Suppressor macrophage treated with lipopolysaccharide for 1 hour (primary cell): Measurements from ENCODE around the gene NRBP1.

Experiments
- DNase-seq, 3 donors: peaks; one replicate each; pipeline ENCODE4 v3.0.0-alpha.2; 2020 to 2022

NRBP1 gene

DNA sequence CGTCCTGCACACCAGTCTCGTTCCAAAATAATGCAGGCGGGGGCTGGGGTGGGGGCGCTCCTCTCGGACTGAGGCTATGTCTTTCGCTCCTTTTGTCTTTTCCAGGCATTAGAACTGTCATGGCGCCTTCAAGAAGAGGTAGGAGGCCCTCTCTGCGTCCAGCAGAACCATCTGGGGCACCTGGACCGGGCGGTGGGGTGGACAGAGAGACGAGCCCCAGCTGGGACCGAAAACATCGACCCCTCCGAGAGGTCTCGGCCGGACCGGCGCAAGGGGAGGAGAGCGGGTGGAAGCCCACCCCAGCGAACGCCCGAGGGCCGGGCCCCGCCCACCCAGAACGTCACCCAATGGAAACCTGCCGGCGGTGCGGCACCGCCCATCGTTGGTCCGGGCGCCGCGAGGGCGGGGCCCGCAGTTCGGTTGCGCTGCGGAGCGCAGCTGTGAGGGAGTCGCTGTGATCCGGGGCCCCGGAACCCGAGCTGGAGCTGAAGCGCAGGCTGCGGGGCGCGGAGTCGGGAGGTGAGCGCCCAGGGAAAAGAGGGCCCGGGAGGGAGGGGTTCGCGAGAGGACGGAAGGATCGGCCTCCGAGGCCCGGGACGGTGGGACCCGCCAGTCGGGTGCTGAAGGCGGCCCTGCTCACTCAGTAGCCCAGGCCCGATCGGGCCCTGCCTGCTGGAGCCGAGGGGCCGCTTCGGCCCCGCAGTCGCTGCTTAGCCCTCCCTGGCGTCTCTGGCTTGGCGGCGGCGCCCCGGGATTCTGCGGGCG lies at the start of gene NRBP1:
TSS of gene NRBP1 (plus strand) at position 419 of the 765 bp plus-strand sequence. CDS start 4,643 bp downstream, outside the sequence.
- peak; percentile 92 to 99 (median 97) for DNase-seq

GRCh38 chr2:27378809-27379290 lies 49.6 kb upstream of the NRBP1 start:
- DNase-seq = no peak

GRCh38 chr2:27379383-27379835 lies 49.0 kb upstream of the NRBP1 start:
- no peak for DNase-seq

- peak in 2 of 3 donors; percentile 31 to 73 for DNase-seq
Measured at GRCh38 chr2:27379836-27380625, 48.4 kb upstream of the NRBP1 start.

- DNase-seq = peak; percentile 96 to 98 (median 98)
Measured at GRCh38 chr2:27380626-27381545, 47.5 kb upstream of the NRBP1 start, which contains the start of gene ZNF513. Gene ZNF513, minus strand, starts transcription at chr2:27380734. Its CDS starts 208 bp downstream, at chr2:27380526.

DNA sequence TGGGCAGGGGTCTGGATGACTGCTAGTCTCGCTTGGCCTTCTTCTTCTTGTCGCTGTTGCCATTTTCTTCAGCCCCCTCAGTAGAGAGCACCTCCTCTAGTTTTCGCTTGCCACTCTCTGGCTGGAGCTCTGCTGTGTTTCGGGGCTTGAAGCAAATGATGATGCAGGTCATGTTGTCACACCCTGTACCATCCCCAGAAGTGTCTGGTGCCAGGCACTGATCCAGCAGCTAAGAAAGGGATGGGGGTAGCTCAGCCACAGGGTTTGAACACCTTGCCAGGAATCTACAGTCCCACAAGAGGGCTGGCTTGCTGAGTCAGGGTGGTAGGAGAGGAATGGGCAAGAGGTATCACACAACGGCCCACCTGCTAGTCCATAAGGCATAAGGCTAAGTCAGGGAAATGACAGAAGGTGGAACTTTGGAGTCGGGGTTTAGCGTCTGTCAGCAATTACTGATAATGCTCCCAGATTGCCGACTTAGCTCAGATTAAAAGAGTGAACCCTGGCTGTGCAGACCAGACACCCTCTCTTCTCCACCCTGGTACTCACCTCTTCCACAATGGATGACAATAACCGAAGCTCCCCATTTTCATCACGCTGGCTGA lies 46.8 kb upstream of the NRBP1 start:
- DNase-seq = no peak

DNA sequence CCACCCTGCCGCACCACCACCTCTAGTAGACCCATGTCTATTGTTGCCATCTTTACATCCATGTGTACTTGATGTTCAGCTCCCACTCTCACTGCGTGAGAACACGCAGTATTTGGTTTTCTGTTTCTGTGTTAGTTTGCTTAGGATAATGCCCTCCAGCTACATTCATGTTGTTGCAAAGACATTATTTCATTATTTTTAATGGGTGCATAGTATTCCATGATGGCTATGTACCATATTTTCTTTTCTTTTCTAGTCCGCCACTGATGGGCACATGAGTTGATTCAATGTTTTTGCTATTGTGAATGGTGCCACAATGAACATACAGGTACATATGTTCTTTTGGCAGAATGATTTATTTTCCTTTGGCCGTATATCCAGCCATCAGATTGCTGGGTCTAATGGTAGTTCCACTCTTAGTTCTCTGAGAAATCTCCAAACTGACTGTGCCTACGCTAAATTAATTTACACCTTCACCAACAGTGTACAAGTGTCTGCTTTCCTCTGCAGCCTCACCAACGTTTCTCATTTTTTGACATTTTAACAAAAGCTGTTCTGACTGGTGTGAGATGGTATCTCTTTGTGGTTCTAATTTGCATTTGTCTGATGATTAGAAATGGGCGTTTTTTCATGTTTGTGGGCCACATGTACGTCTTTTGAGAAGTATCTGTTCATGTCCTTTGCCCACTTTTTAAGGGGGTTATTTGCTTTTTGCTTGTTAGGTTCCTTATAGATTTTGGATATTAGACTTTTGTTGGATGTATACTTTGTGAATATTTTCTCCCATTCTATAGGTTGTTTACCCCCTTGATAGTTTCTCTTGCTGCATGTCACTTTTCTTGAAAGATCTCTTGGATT lies 37.4 kb upstream of the NRBP1 start:
- DNase-seq = no peak

DNA sequence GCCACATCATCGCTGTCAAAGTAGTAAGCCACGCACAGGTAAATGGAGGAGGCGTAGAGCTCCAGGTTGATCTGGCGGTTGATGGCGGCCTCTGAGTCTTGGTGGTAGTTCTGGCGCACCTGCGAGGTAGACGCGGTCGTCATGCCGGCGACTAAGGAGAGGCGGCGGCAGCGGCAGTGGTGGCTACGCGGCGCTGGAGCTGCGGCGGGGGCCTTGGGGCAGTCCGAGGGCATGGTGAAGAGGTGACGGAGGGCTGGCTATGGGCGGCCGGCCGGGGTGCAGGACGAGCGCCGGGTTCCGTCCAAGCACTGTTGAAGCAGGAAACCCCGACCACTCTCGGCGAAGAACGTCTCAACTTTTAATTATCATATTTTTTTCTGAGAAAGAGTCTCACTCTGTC lies 35.2 kb upstream of the NRBP1 start:
- DNase-seq = no peak

DNA sequence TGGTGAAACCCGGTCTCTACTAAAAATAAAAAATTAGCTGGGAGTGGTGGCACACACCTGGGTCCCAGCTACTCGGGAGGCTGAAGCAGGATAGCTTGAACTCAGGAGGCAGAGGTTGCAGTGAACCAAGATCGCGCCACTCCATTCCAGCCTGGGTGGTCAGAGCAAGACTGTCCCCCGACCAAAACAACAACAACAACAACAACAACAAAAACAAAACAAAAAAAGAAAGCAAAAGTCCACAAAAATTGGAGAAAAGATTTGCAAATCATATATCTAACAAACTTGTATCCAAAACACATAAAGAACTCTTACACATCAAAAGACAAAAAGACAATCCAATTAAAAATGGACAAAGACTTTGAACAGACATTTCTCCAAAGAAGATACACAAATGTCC lies 29.5 kb upstream of the NRBP1 start:
- no peak for DNase-seq

- DNase-seq = no peak
Measured at GRCh38 chr2:27400348-27401135, 27.9 kb upstream of the NRBP1 start.

DNA sequence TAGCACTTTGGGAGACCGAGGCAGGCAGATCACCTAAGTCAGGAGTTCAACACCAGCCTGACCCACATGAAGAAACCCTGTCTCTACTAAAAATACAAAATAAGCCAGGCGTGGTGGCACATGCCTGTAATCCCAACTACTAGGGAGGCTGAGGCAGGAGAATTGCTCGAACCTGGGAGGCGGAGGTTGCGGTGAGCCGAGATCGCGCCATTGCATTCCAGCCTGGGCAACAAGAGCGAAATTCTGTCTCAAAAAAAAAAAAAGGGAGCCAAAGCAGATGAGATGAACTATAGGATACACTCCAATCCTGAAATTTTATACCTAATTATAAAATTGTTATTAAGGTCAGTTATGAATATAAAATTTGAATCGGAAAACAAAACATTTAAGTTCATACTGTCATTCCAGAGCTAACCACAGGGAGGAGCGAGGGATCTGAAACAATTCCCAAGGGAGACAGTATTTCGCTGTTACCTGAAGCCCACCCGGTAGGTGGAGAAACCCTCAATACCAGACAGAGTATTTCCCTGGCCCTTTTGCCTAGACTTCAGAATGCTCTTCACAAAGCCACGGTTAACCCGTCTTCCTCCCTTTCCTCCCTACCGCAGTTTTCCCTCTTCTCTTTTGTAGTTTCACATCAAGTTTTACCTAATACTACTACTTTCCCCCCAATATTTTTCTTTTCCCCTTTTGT lies 20.5 kb upstream of the NRBP1 start:
- peak; percentile 24 to 38 (median 29) for DNase-seq

DNA sequence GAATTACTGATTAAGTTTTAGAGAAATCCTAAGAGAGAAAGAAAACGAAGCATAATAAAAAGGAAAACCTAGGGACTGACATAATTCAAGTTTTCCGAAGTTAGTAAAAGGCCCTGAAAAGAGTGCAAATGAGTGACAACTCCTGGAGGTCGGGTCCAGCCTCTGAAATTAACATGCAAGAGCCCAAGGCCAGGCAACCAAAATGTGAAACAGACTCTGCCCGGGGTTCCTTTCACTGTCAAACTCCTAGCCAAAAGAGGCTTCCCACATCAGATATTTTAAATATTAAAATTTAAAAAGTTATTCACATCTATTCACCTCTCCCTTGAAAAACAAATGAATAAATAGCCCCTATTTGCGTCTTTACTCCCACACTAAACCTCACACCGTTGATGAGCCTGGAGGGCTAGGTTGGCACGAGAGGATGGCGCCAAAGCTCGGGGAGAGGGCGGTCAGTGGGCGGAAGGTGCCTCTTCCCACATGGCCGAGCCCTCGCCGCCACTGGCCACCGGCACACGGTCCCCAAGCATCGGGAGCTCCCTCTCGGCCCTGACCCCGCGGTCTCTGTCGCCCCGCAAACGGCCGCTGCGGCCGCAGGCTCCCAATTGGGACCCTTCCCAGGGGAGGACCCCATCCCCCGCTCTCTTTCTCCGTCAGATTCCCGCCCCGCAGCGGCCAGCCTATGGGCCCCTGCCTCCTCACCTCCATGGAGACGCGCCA lies 19.7 kb upstream of the NRBP1 start:
- peak; percentile 18 to 52 (median 36) for DNase-seq

DNA sequence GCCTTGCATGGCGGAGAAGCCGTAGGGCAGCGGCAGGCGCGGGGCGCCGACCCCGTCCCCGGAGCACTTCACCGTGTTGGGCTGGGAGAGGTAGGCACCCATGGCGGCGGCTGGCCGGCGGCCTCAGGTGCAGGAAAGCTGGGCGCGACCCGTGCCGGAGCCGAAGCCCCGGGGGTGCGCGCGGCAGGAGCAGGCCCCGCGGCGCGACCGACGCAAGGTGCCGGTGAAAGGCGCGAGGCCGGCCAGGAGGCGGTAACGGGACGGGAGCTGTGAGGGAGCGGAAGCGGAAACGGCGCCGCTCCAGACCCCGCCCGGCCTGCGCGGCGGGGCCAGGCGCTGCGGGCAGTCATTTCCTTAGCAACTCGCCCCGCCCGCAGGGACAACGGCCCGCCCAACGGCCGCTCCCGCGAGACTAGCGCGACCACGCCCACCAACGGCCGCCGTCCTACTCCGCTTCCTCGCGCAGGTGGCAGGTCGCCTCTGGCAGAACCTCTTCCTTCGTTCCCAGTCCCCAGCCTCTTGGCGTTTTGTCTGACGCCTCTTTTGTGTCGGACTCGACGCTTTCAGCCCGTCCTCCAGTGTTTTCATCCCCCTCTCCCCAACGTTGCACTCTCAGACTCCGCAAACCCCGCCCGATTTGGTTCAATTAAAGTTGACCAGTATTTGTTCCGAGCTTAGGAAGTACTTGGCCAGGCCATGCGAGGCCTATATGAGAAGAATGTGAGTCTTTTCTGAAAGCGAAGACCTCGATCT lies 18.9 kb upstream of the NRBP1 start, which contains the start of gene PPM1G:
TSS of gene PPM1G (minus strand) at position 271 of the 753 bp plus-strand sequence. CDS start at position 102, 169 bp downstream.
- peak; percentile 96 to 99 (median 98) for DNase-seq

DNA sequence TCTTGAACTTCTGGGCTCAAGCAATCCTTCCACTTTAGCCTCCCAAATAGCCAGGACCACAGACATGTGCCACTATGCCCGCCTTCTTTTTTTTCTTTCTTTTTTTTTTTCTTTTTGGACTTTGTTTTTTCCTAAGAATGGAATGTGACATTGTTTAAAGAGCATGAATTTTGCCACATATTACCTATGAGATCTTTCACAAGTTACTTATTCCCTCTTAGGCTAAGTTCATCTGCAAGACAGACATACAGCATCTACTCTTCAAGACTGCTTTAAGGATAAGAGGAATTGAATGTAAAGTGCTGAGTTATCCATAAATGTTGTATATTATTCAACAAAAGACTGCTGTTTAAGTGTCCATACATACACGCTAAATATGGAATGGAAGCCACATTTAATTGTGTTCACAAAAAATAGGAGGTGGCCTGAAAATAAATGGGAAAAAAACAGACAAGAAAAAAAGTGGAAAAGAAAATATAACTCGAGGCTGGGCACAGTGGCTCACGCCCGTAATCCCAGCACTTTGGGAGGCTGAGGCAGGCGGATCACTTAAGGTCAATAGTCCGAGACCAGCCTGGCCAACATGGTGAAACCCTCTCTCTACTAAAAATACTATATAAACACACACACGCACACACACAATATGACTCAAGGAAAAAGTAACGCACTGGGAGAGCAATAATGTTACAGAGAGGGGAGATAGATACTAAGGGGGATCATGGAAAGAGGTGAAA lies 15.8 kb upstream of the NRBP1 start:
- DNase-seq = no peak

DNA sequence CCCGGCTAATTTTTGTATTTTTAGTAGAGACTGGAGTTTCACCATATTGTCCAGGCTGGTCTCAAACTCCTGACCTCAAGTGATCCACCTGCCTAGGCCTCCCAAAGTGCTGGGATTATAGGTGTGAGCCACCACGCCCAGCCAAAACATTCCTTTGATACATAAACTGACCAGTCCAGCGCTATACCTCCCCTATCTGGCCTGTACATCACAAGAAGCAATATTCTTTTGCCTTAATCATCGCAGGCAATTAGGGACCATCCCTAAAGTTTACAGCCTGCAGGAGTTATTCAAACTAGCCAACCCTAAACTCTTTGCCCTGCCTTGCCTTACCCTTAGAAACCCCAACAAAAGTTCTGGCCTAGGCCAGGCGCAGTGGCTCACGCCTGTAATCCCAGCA lies 12.3 kb upstream of the NRBP1 start:
- no peak for DNase-seq

GRCh38 chr2:27420996-27421395 lies 7.4 kb upstream of the NRBP1 start:
- no peak for DNase-seq

DNA sequence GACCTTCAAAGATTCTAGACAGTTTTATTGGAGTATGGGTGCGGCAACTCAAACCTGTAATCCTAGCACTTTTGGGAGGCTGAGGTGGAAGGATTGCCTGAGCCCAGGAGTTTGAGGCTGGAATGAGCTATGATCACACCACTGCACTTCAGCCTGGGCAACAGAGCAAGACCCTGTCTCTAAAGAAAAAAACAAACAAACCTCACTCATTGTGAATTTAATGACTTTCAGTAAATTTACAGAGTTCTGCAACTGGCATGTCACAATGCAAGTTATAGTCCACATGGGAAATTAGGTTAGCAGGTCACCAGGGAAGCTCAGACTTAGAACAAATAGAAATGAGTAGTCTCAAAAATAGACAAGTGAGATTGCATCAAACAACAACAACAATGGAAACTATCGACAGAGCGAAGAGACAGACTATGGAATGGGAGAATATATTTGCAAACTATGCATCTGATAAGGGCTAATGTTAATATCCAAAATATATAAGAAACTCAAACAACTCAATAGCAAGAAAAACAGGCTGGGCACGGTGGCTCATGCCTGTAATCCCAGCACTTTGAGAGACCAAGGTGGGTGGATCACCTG lies 6.7 kb upstream of the NRBP1 start:
- no peak for DNase-seq
